A549 (cell line): ENCODE results near the gene HPGDS.

ENCODE experiments used
- CBX8 ChIP-seq: fragments of 200-600 bp; sonication (generic); IDR thresholded peaks from 2 replicates; pipeline ENCODE4 v1.6.1; 2016
- CHD4 ChIP-seq: fragments of 200-600 bp; sonication (generic); IDR thresholded peaks from 2 replicates; pipeline ENCODE4 v1.6.1; 2016; ENCODE audit warnings: antibody characterized with exemption, mild to moderate bottlenecking, borderline replicate concordance
- POLR2A ChIP-seq: IDR thresholded peaks from 2 replicates; pipeline ENCODE4 v1.6.1; 2012; ENCODE audit warnings: mild to moderate bottlenecking, low read length
- TF ChIP-seq, protein P1 (sequence below): fragments of >200 bp; sonication (Bioruptor Twin); formaldehyde crosslinking; IDR thresholded peaks from 3 replicates; pipeline ENCODE4 v1.5.1; 2016

GRCh38 chr4:94262163-94263016 lies 80.2 kb downstream of the HPGDS start:
- TF ChIP-seq CHD4 = no peak
- no peak for TF ChIP-seq CBX8
- TF ChIP-seq, protein P1, sequence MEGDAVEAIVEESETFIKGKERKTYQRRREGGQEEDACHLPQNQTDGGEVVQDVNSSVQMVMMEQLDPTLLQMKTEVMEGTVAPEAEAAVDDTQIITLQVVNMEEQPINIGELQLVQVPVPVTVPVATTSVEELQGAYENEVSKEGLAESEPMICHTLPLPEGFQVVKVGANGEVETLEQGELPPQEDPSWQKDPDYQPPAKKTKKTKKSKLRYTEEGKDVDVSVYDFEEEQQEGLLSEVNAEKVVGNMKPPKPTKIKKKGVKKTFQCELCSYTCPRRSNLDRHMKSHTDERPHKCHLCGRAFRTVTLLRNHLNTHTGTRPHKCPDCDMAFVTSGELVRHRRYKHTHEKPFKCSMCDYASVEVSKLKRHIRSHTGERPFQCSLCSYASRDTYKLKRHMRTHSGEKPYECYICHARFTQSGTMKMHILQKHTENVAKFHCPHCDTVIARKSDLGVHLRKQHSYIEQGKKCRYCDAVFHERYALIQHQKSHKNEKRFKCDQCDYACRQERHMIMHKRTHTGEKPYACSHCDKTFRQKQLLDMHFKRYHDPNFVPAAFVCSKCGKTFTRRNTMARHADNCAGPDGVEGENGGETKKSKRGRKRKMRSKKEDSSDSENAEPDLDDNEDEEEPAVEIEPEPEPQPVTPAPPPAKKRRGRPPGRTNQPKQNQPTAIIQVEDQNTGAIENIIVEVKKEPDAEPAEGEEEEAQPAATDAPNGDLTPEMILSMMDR = no peak
- no peak for TF ChIP-seq POLR2A
